ENCODE data around the gene RPA1. TPM values are rescaled to one million over a fixed set of nuclear protein-coding genes. Genes with fewer than 3 reads are reported as not detected.

RPA1 gene
- total RNA-seq, 1 experiment from 2014 or later, result 198 TPM

DNA sequence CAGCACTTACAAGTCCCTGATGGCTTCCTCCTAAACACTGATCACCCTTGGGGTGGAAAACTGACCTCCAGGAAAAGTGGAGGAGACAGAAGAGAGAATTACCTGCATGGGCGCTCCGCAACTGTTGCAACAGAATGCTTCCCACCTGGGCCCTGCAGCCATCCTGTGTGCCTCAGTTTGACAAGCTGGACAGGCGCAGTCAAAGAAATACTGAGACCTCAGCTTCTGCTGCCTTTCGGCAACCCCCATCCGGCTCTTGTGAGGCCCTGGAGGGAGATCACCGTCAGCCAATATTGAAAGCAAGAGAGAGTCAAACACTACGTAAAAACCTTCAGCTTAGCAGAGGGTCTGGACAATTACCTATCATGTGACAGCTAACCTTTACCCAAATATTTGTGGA, 43.1 kb upstream of the RPA1 start:
- peaks cover 4 to 32% of the 10 kb centered on the region in 2 experiments; a peak in 3 of 4 replicates for H3K36me3 ChIP-seq (ENCODE audit: control insufficient read depth in 1 of 2, insufficient read depth in 2 of 2, low read length in 2 of 2)
- no TSS peak for BruUV-seq (replicated peaks)
- no peaks in the 10 kb centered on the region for H4K20me1 ChIP-seq (ENCODE audit: insufficient read depth)
- intact Hi-C loops (cut with micrococcal nuclease), result no loop called here
- H3K9me2 ChIP-seq (ENCODE audit: insufficient read depth), result no peaks in the 10 kb centered on the region
- no peak for ATAC-seq
- H3K9ac ChIP-seq (ENCODE audit: low read length), result peak overlapping the region; percentile 29; the same call in 1 of the 2 replicates
- peaks cover 22% of the 10 kb centered on the region for H3K79me2 ChIP-seq (ENCODE audit: insufficient read depth, low read length)
- no peak for DNase-seq (ENCODE audit: low read depth, low spot score)
- H3K27ac ChIP-seq (ENCODE audit: low read depth, low read length), result no peak overlapping the region
- no peak overlapping the region for H2AFZ ChIP-seq (ENCODE audit: low read depth, low read length, poor library complexity, severe bottlenecking)
- CTCF ChIA-PET, result no interaction called here
- no peaks in the 10 kb centered on the region for H3K9me3 ChIP-seq (ENCODE audit: control insufficient read depth in 1 of 2, insufficient read depth in 1 of 2, low read depth in 1 of 2, low read length in 2 of 2)
- TF ChIP-seq, protein P1, sequence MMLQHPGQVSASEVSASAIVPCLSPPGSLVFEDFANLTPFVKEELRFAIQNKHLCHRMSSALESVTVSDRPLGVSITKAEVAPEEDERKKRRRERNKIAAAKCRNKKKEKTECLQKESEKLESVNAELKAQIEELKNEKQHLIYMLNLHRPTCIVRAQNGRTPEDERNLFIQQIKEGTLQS (IDR thresholded peaks at IDR 0.05), result no peak
- TF ChIP-seq SRF (IDR thresholded peaks at IDR 0.05; ENCODE audit: low read depth) (no peak), CBX3 (IDR thresholded peaks at IDR 0.05; ENCODE audit: low read depth) (no peak), SP1 (IDR thresholded peaks at IDR 0.05; ENCODE audit: low read depth) (no peak), POLR2AphosphoS5 (IDR thresholded peaks at IDR 0.05; ENCODE audit: low read depth, low read length) (no peak), EZH2phosphoT487 (IDR thresholded peaks at IDR 0.05; ENCODE audit: borderline replicate concordance) (no peak), ZNF274 (IDR thresholded peaks at IDR 0.05; ENCODE audit: low read depth, low read length) (no peak)
- TF ChIP-seq, protein P2, sequence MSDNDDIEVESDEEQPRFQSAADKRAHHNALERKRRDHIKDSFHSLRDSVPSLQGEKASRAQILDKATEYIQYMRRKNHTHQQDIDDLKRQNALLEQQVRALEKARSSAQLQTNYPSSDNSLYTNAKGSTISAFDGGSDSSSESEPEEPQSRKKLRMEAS (IDR thresholded peaks at IDR 0.05), result no peak
- H3K27me3 ChIP-seq (ENCODE audit: insufficient read depth, low read length), result no peaks in the 10 kb centered on the region
- POLR2A ChIA-PET, result interaction anchor here (1.6 kb wide), 1 partner anchor 70 kb away, joined by 6 read pairs; no protein-coding TSS in a partner anchor
- no peak overlapping the region for H3K4me3 ChIP-seq (replicated peaks in 1 of 2; ENCODE audit: low read depth in 1 of 2, low read length in 2 of 2)
- no peak overlapping the region for H3K4me2 ChIP-seq (ENCODE audit: low read length)
- peaks cover 10 to 26% of the 10 kb centered on the region in 2 experiments for H3K4me1 ChIP-seq (ENCODE audit: control insufficient read depth in 1 of 2, insufficient read depth in 2 of 2, low read length in 2 of 2)
- RAD21 ChIA-PET (ENCODE audit: low non-redundant PET in 1 of 2, low total read pairs in 2 of 2, uncharacterized antibody in 2 of 2, unreplicated experiment in 2 of 2), result no interaction called here

DNA sequence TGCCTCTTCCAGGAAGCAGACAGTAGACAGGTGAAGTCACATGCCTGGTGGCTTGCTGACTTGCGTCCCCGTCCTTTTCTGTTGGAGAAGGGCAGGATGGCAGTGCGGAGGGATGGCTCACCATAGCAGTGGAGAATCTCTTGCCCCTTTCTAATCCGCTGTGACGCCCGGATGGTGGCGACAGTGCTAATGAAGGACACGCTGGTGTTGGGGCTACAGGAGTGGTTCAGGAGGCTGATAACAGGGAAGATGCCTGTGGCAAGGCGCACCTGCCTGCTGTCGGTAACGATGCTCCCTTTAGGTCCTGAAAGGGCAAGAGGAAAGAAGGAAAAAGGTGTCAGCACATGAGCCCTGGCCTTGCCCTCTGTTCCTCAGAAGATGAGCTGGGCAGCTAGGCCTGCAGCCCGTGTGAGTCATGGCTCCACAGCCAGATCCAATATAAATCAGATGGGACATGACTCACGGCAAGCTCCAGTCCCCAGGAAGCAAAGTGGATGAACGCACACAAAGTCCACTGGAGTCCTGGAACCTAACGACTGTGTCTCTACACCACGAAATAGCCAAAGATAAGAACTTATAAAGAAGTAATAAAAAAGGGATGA, 42.4 kb upstream of the RPA1 start:
- ChIA-PET CTCF (interaction anchor here (0.7 to 1.4 kb wide), 3 partner anchors 71 to 213 kb away, joined by 3 to 4 read pairs (median 3); no protein-coding TSS in a partner anchor), POLR2A (interaction anchor here (1.6 kb wide), 1 partner anchor 71 kb away, joined by 6 read pairs; no protein-coding TSS in a partner anchor), RAD21 (ENCODE audit: low non-redundant PET in 1 of 2, low total read pairs in 2 of 2, uncharacterized antibody in 2 of 2, unreplicated experiment in 2 of 2) (no interaction called here)
- Histone ChIP-seq H3K9me2 (ENCODE audit: insufficient read depth) (no peaks in the 10 kb centered on the region), H3K9ac (ENCODE audit: low read length) (peak overlapping the region; percentile 29), H3K27ac (ENCODE audit: low read depth, low read length) (peak overlapping the region; percentile 55), H3K4me3 (replicated peaks in 1 of 2; ENCODE audit: low read depth in 1 of 2, low read length in 2 of 2) (no peak overlapping the region; a peak in 1 of 4 replicates), H3K9me3 (ENCODE audit: control insufficient read depth in 1 of 2, insufficient read depth in 1 of 2, low read depth in 1 of 2, low read length in 2 of 2) (no peaks in the 10 kb centered on the region), H3K4me1 (ENCODE audit: control insufficient read depth in 1 of 2, insufficient read depth in 2 of 2, low read length in 2 of 2) (peaks cover 10 to 26% of the 10 kb centered on the region in 2 experiments), H3K79me2 (ENCODE audit: insufficient read depth, low read length) (peaks cover 24% of the 10 kb centered on the region), H3K4me2 (ENCODE audit: low read length) (peak overlapping the region; percentile 48), H3K36me3 (ENCODE audit: control insufficient read depth in 1 of 2, insufficient read depth in 2 of 2, low read length in 2 of 2) (peaks cover 1 to 25% of the 10 kb centered on the region in 2 experiments; a peak in 3 of 4 replicates), H3K27me3 (ENCODE audit: insufficient read depth, low read length) (no peaks in the 10 kb centered on the region), H4K20me1 (ENCODE audit: insufficient read depth) (no peaks in the 10 kb centered on the region), H2AFZ (ENCODE audit: low read depth, low read length, poor library complexity, severe bottlenecking) (no peak overlapping the region)
- BruUV-seq (replicated peaks), result no TSS peak
- peak; percentile 96 for ATAC-seq
- DNase-seq (ENCODE audit: low read depth, low spot score), result peak; percentile 69
- intact Hi-C loops (cut with micrococcal nuclease), result no loop called here
- TF ChIP-seq YY1 (IDR thresholded peaks at IDR 0.05; ENCODE audit: extremely low read depth, insufficient replicate concordance, low read depth, low read length) (peak; percentile 24), EZH2 (IDR thresholded peaks at IDR 0.05) (no peak), TCF7L2 (IDR thresholded peaks at IDR 0.05; ENCODE audit: borderline replicate concordance, extremely low read depth, insufficient read depth, insufficient read length) (no peak), RAD21 (IDR thresholded peaks at IDR 0.05; ENCODE audit: low read depth) (0 out of 2 replicates have a peak, but pooled peaks have one; percentile 18), CEBPB (IDR thresholded peaks at IDR 0.05; ENCODE audit: low read depth) (no peak), ZFX (IDR thresholded peaks at IDR 0.05) (no peak), POLR2AphosphoS5 (IDR thresholded peaks at IDR 0.05; ENCODE audit: low read depth, low read length) (no peak)
- TF ChIP-seq, protein P3, sequence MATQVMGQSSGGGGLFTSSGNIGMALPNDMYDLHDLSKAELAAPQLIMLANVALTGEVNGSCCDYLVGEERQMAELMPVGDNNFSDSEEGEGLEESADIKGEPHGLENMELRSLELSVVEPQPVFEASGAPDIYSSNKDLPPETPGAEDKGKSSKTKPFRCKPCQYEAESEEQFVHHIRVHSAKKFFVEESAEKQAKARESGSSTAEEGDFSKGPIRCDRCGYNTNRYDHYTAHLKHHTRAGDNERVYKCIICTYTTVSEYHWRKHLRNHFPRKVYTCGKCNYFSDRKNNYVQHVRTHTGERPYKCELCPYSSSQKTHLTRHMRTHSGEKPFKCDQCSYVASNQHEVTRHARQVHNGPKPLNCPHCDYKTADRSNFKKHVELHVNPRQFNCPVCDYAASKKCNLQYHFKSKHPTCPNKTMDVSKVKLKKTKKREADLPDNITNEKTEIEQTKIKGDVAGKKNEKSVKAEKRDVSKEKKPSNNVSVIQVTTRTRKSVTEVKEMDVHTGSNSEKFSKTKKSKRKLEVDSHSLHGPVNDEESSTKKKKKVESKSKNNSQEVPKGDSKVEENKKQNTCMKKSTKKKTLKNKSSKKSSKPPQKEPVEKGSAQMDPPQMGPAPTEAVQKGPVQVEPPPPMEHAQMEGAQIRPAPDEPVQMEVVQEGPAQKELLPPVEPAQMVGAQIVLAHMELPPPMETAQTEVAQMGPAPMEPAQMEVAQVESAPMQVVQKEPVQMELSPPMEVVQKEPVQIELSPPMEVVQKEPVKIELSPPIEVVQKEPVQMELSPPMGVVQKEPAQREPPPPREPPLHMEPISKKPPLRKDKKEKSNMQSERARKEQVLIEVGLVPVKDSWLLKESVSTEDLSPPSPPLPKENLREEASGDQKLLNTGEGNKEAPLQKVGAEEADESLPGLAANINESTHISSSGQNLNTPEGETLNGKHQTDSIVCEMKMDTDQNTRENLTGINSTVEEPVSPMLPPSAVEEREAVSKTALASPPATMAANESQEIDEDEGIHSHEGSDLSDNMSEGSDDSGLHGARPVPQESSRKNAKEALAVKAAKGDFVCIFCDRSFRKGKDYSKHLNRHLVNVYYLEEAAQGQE (IDR thresholded peaks at IDR 0.05; ENCODE audit: low read depth), result no peak
